ENCODE data around the gene NME2. TPM values are rescaled to one million over a fixed set of nuclear protein-coding genes. Genes with fewer than 3 reads are reported as not detected.
"Not testable (repeated sequence)": the region's sequence is repeated elsewhere in the genome, so short reads cannot be mapped to it uniquely, and the experiment has no call there.

Gene NME2
- total and polyA plus RNA-seq, 4 experiments from 2014 or later: 134 to 331 (median 209) TPM

GRCh38 chr17:51165680-51166197, 472 bp upstream of the NME2 start:
- ChIA-PET POLR2A (ENCODE audit: partially characterized antibody) (interaction anchor here (0.7 to 2.8 kb wide), 10 partner anchors 11 to 446 kb away, joined by 3 to 56 read pairs (median 5); partner anchors contain the start of genes LUC7L3, MBTD1, NME1 and SPAG9), CTCF (ENCODE audit: partially characterized antibody) (interaction anchor here (0.9 to 2.1 kb wide), 3 partner anchors 10 to 163 kb away, joined by 4 to 11 read pairs (median 4); no protein-coding TSS in a partner anchor)
- H3K4me3 ChIP-seq (ENCODE audit: low read length in 2 of 2): peak overlapping the region; percentile 29 to 79
- H3K4me1 ChIP-seq (ENCODE audit: insufficient read depth, low read length): peaks cover 14% of the 10 kb centered on the region
- peak in 3 of 5 donors; percentile 40 to 50 (median 49) for DNase-seq
- H3K9me3 ChIP-seq (ENCODE audit: control insufficient read depth in 1 of 2, low read length in 2 of 2): no peaks in the 10 kb centered on the region
- Mint-ChIP-seq H3K4me1 (peaks cover 15 to 34% (median 23%) of the 10 kb centered on the region in 4 donors), H3K4me3 (peak overlapping the region; percentile 89 to 99 (median 97)), H3K27ac (peak overlapping the region; percentile 94 to 99 (median 98)), H3K27me3 (no peaks in the 10 kb centered on the region), H3K9me3 (peaks cover 0 to 2% (median 0%) of the 10 kb centered on the region in 8 donors), H3K36me3 (peaks cover 18 to 48% of the 10 kb centered on the region in 2 donors)
- intact Hi-C loops (cut with micrococcal nuclease): loop anchor here (1.0 to 5.0 kb wide), 3 partner anchors 12 to 163 kb away; partner anchors contain the start of genes MBTD1, NME1 and UTP18
- peaks cover 14% of the 10 kb centered on the region for H3K36me3 ChIP-seq (ENCODE audit: insufficient read depth, low read length)
- peak overlapping the region; percentile 61 for H3K27ac ChIP-seq (ENCODE audit: low read depth, low read length)
- no peaks in the 10 kb centered on the region for H3K27me3 ChIP-seq (ENCODE audit: insufficient read depth, low read length)

- peaks cover 17% of the 10 kb centered on the region for H3K36me3 ChIP-seq (ENCODE audit: insufficient read depth, low read length)
- Mint-ChIP-seq H3K36me3 (peaks cover 15 to 45% of the 10 kb centered on the region in 2 donors), H3K4me3 (peak overlapping the region; percentile 73 to 84 (median 79)), H3K9me3 (peaks cover 0 to 2% (median 0%) of the 10 kb centered on the region in 8 donors), H3K4me1 (peaks cover 15 to 34% (median 23%) of the 10 kb centered on the region in 4 donors), H3K27ac (peak overlapping the region; percentile 63 to 92 (median 87)), H3K27me3 (no peaks in the 10 kb centered on the region)
- peaks cover 14% of the 10 kb centered on the region for H3K4me1 ChIP-seq (ENCODE audit: insufficient read depth, low read length)
- intact Hi-C loops (cut with micrococcal nuclease): loop anchor here (1.0 to 5.0 kb wide), 3 partner anchors 14 to 165 kb away; partner anchors contain the start of genes MBTD1, NME1 and UTP18
- H3K27me3 ChIP-seq (ENCODE audit: insufficient read depth, low read length): no peaks in the 10 kb centered on the region
- DNase-seq: peak; percentile 52 to 66 (median 55)
- ChIA-PET POLR2A (ENCODE audit: partially characterized antibody) (interaction anchor here (1.0 to 2.8 kb wide), 4 partner anchors 12 to 94 kb away, joined by 3 to 56 read pairs (median 4); partner anchors contain the start of genes NME1 and UTP18), CTCF (ENCODE audit: partially characterized antibody) (interaction anchor here (1.2 kb wide), 1 partner anchor 14 kb away, joined by 4 read pairs; the partner anchor contains the start of gene NME1)
- H3K4me3 ChIP-seq (ENCODE audit: low read length in 2 of 2): peak overlapping the region; percentile 24 to 79
- H3K9me3 ChIP-seq (ENCODE audit: control insufficient read depth in 1 of 2, low read length in 2 of 2): no peaks in the 10 kb centered on the region
- H3K27ac ChIP-seq (ENCODE audit: low read depth, low read length): peak overlapping the region; percentile 61
Measured at GRCh38 chr17:51166987-51167931, 1.0 kb downstream of the NME2 start.

- H3K27ac ChIP-seq (ENCODE audit: low read depth, low read length): no peak overlapping the region
- CTCF ChIA-PET (ENCODE audit: partially characterized antibody): interaction anchor here (0.6 to 2.1 kb wide), 2 partner anchors 16 to 21 kb away, joined by 3 to 6 read pairs; partner anchors contain the start of gene NME1
- H3K36me3 Mint-ChIP-seq: peaks cover 15 to 50% of the 10 kb centered on the region in 2 donors
- peak overlapping the region in 3 of 8 donors; percentile 29 to 66 (median 43) for H3K4me3 Mint-ChIP-seq
- DNase-seq: no peak
- H3K4me1 ChIP-seq (ENCODE audit: insufficient read depth, low read length): peaks cover 14% of the 10 kb centered on the region
- H3K27me3 ChIP-seq (ENCODE audit: insufficient read depth, low read length): no peaks in the 10 kb centered on the region
- H3K9me3 Mint-ChIP-seq: peaks cover 0 to 2% (median 0%) of the 10 kb centered on the region in 8 donors
- H3K36me3 ChIP-seq (ENCODE audit: insufficient read depth, low read length): peaks cover 18% of the 10 kb centered on the region
- H3K27ac Mint-ChIP-seq: peak overlapping the region in 2 of 7 donors; percentile 38 to 66
- peaks cover 15 to 34% (median 23%) of the 10 kb centered on the region in 4 donors for H3K4me1 Mint-ChIP-seq
- intact Hi-C loops (cut with micrococcal nuclease): loop anchor here (5.0 kb wide), 1 partner anchor 167 kb away; no protein-coding TSS in a partner anchor
- H3K27me3 Mint-ChIP-seq: no peaks in the 10 kb centered on the region
- POLR2A ChIA-PET (ENCODE audit: partially characterized antibody): no interaction called here
- no peaks in the 10 kb centered on the region for H3K9me3 ChIP-seq (ENCODE audit: control insufficient read depth in 1 of 2, low read length in 2 of 2)
- H3K4me3 ChIP-seq (ENCODE audit: low read length in 2 of 2): no peak overlapping the region
Measured at GRCh38 chr17:51169340-51169739, 3.1 kb downstream of the NME2 start.

- Mint-ChIP-seq H3K27ac (peak overlapping the region in 1 of 7 donors; percentile 43), H3K4me1 (peaks cover 10 to 22% (median 17%) of the 10 kb centered on the region in 4 donors), H3K9me3 (peaks cover 0 to 2% (median 0%) of the 10 kb centered on the region in 8 donors), H3K36me3 (peaks cover 15 to 46% of the 10 kb centered on the region in 2 donors), H3K4me3 (no peak overlapping the region), H3K27me3 (no peaks in the 10 kb centered on the region)
- H3K27ac ChIP-seq (ENCODE audit: low read depth, low read length): no peak overlapping the region
- CTCF ChIA-PET (ENCODE audit: partially characterized antibody): interaction anchor here (0.7 to 2.1 kb wide), 3 partner anchors 17 to 114 kb away, joined by 3 to 6 read pairs (median 3); partner anchors contain the start of gene NME1
- no peaks in the 10 kb centered on the region for H3K27me3 ChIP-seq (ENCODE audit: insufficient read depth, low read length)
- no peak for DNase-seq
- H3K36me3 ChIP-seq (ENCODE audit: insufficient read depth, low read length): peaks cover 18% of the 10 kb centered on the region
- POLR2A ChIA-PET (ENCODE audit: partially characterized antibody): interaction anchor here (0.9 to 2.6 kb wide), 3 partner anchors 17 to 85 kb away, joined by 4 to 10 read pairs (median 5); partner anchors contain the start of gene NME1
- H3K4me1 ChIP-seq (ENCODE audit: insufficient read depth, low read length): peaks cover 11% of the 10 kb centered on the region
- intact Hi-C loops (cut with micrococcal nuclease): no loop called here
- no peak overlapping the region for H3K4me3 ChIP-seq (ENCODE audit: low read length in 2 of 2)
- no peaks in the 10 kb centered on the region for H3K9me3 ChIP-seq (ENCODE audit: control insufficient read depth in 1 of 2, low read length in 2 of 2)
Measured at GRCh38 chr17:51170736-51171135, 4.5 kb downstream of the NME2 start.

- H3K27ac Mint-ChIP-seq: peak overlapping the region in 1 of 7 donors; percentile 51
- DNase-seq; CTCF ChIA-PET (ENCODE audit: partially characterized antibody); H3K4me3 ChIP-seq (ENCODE audit: low read length in 2 of 2); H3K27me3 Mint-ChIP-seq; H3K4me3 Mint-ChIP-seq; H3K9me3 ChIP-seq (ENCODE audit: control insufficient read depth in 1 of 2, low read length in 2 of 2); H3K27me3 ChIP-seq (ENCODE audit: insufficient read depth, low read length); intact Hi-C loops (cut with micrococcal nuclease); H3K9me3 Mint-ChIP-seq; H3K27ac ChIP-seq (ENCODE audit: low read depth, low read length); H3K4me1 ChIP-seq (ENCODE audit: insufficient read depth, low read length): not testable (repeated sequence)
- peaks cover 18% of the 10 kb centered on the region for H3K36me3 ChIP-seq (ENCODE audit: insufficient read depth, low read length)
- H3K4me1 Mint-ChIP-seq: peaks cover 8 to 18% (median 13%) of the 10 kb centered on the region in 4 donors
- POLR2A ChIA-PET (ENCODE audit: partially characterized antibody): interaction anchor here (2.0 to 2.6 kb wide), 2 partner anchors 19 to 24 kb away, joined by 4 to 10 read pairs; partner anchors contain the start of gene NME1
- peaks cover 15 to 45% of the 10 kb centered on the region in 2 donors for H3K36me3 Mint-ChIP-seq
Measured at GRCh38 chr17:51172030-51172429, 5.8 kb downstream of the NME2 start.

GRCh38 chr17:51180486-51180885, 14.3 kb downstream of the NME2 start:
- Histone ChIP-seq H3K36me3 (ENCODE audit: insufficient read depth, low read length) (no peaks in the 10 kb centered on the region), H3K4me3 (ENCODE audit: low read length in 2 of 2) (no peak overlapping the region), H3K9me3 (ENCODE audit: control insufficient read depth in 1 of 2, low read length in 2 of 2) (no peaks in the 10 kb centered on the region), H3K27ac (ENCODE audit: low read depth, low read length) (no peak overlapping the region), H3K4me1 (ENCODE audit: insufficient read depth, low read length) (no peaks in the 10 kb centered on the region), H3K27me3 (ENCODE audit: insufficient read depth, low read length) (no peaks in the 10 kb centered on the region)
- CTCF ChIA-PET (ENCODE audit: partially characterized antibody): no interaction called here
- Mint-ChIP-seq H3K27ac (no peak overlapping the region), H3K9me3 (no peaks in the 10 kb centered on the region), H3K4me3 (no peak overlapping the region), H3K36me3 (peaks cover 11 to 36% of the 10 kb centered on the region in 2 donors), H3K4me1 (peaks cover 0 to 5% (median 1%) of the 10 kb centered on the region in 4 donors), H3K27me3 (no peaks in the 10 kb centered on the region)
- POLR2A ChIA-PET (ENCODE audit: partially characterized antibody): no interaction called here
- no peak for DNase-seq
- intact Hi-C loops (cut with micrococcal nuclease): no loop called here
